Measurements from ENCODE around the gene YAE1. TPM values are rescaled to one million over a fixed set of nuclear protein-coding genes. Genes with fewer than 3 reads are reported as not detected.
"Not testable (repeated sequence)": the region's sequence is repeated elsewhere in the genome, so short reads cannot be mapped to it uniquely, and the experiment has no call there.

The YAE1 gene, protein sequence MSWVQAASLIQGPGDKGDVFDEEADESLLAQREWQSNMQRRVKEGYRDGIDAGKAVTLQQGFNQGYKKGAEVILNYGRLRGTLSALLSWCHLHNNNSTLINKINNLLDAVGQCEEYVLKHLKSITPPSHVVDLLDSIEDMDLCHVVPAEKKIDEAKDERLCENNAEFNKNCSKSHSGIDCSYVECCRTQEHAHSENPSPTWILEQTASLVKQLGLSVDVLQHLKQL
- 16.6 TPM for polyA plus RNA-seq (2013, experiment 1 of 2; ENCODE audit: insufficient read length)
- polyA plus RNA-seq (2013, experiment 2 of 2; ENCODE audit: insufficient read length), result 15.3 TPM

DNA sequence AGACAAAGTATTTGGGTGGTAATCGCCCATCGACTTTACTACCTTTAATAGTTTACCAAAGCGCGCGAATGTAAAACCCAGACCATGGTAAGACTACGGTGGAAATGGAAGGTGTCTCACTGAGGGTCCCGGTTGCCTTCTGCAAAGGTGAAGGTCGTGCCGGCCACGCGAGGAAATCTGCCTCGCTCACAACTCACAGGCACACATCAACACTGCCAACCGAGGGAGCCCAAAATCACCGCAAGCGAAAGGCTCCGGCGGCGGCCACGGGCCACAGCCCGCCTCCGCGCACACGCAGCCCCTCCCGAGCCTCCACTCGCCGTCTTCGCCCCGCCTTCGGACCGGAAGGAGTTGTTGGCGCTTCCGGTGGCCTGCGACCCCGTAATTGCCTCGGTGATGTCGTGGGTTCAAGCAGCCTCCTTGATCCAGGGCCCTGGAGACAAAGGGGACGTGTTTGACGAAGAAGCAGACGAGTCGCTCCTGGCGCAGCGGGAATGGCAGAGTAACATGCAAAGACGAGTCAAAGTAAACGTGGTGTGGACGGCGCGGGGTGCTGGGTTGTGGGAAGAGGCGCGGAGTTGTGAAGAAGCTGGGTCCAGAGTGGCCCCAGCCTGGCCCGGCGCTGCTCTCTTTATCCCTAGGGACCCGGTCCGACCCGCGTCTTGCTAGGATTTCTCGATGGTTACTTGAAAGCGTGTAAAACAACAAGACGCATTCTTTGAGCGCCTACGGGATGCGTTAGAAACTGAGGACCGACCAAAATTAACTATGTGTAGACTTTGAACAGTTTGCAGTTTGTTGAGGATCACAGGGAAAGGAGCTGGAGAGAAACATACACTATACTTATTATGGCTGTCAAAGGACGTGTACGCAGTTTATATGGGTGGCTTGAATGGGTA is at the start of gene YAE1:
TSS of gene YAE1 (plus strand) at position 382 of the 899 bp plus-strand sequence. CDS start at position 397, 15 bp downstream.
- peak; percentile 80 for DNase-seq

DNA sequence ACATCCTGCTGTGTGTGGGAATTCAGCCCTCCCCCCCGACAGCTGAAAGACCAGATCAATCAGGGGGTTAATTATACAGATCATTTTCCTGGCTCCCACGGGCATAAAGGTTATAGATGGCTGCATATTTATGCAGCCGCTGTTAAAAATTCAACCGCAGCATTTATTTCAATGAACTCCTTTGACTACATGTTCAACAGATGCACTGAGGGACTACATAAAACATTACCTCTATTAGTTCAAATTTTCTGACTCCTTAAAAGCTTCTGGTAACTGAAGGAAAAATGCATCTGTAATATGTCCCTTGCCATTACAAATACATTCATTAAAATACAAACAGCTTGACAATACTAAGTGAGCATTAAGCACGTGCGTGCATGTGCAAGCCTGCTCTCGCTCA is 49.7 kb upstream of the YAE1 start:
- DNase-seq, result no peak

DNA sequence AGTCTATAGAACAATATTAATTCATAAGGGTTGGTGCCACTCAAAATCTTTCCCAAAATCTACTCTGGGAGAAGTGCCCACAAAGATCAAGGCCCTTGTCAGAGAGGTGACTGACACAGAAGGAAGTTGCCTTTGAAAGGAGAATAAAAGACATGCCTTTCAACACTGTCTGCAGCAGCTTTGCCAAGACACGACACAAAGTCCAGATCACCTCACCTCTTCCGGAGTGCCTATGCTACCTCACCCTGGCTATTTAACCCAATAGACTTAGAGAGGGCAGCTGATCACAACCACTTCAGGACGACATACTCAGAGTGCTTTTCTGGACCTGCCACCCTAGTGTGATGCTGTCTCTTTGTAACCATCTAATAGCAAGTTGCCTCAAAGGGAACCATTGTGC is 49.0 kb upstream of the YAE1 start:
- DNase-seq, result no peak

DNA sequence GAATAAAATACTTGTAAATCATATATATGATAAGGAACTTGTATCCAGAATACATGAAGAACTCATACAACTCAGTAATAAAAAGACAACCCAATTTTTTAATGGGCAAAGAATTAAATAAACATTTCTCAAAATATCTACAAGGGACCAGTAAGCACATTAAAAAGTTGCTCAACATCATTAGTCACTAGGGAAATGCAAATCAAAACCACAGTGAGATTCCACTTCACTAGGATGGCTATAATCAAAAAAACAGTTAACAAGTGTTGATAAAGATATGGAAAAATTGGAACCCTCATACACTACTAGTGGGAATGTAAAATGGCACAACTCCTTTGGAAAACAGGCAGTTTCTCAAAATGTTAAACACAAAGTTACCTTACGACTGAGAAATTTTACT is 40.3 kb upstream of the YAE1 start:
- no peak for DNase-seq

DNA sequence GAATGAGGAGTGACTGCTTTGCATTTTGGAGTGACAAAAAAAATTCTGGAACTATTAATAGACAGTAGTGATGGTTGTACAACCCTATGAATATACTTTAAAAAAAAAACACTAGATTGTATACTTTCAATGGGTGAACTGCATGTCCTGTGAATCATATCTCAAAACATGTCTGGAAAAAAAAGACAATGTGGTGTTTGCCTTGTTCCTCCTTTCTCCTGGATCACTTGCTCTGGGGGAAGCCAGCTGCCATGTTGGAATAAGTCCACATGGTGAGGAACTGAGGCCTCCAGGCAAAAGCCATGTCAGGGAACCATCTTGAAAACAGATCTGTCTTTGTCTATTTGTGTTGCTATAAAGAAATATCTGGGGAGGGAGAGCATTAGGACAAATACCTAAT is 39.5 kb upstream of the YAE1 start:
- DNase-seq, result peak; percentile 57

DNA sequence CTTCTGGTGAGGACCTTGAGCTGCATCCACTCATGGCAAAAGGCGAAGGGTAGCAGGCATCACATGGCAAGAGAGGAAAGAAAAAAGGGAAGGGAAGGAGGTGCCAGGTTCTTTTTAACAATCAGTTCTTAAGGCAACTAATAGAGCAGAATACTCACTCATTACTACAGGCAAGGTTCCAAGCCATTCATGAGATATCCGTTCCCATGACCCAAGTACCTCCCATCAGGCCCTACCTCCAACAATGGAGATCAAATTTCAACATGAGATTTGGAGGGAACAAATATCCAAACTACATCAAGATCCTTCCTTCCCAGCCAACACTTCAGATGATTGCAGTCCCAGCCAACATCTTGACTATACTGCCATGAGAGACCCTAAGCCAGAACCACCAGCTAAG is 38.9 kb upstream of the YAE1 start:
- DNase-seq, result no peak

DNA sequence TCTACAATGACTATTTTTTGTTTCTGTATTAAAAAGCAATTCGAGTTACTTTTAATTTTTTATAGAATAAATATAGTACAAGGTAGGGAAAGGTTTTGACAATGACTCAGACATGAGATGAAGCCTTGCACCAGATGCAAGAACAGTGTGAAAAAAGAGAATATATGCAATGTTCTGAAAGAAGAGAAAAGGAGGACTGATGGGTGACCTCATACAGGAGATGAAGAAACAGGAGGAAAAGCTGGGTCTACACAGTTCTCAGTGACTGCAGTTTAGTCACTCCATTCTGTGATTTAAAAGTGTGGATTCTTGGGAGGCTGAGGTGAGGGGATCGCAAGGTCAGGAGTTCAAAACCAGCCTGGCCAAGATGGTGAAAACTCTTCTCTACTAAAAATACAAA is 38.3 kb upstream of the YAE1 start:
- peak; percentile 20 for DNase-seq

DNA sequence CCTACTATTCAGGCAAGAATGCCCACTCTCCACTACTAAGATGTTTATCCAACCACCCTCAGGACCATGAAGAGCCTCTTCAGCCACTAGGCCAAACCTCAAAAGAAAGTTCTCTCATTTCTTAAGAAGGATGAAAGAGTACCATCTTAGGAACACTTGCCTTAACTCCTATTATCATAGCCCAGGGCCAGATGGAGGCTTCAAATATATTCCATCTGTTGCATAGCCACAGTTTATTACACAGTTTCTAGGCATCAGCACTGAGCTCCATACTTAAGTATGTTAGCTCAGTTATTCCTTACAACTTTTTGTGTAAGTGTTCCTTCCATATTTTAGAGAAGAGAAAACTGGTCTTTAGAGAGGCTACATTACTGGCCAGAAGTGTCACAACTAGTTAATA is 37.4 kb upstream of the YAE1 start:
- DNase-seq, result no peak

DNA sequence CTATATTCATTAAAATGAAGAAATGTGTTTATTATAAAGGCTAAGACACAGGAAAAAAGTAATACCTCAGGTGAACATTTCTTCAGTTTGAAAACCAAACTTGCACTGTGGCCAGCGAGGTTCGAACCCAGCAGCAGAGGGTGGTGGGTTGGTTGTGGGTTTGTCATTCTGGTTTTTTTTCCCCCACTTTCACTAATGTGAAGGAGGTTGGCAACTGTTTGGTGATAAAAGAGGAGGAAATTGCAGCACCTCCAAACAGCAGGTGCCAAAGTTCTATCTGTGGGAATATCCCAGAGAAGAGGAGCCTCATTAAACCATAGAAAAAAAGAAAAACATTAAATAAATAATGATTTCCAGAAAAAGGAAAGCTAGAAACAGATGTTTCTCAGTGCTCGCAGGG is 36.6 kb upstream of the YAE1 start:
- no peak for DNase-seq

DNA sequence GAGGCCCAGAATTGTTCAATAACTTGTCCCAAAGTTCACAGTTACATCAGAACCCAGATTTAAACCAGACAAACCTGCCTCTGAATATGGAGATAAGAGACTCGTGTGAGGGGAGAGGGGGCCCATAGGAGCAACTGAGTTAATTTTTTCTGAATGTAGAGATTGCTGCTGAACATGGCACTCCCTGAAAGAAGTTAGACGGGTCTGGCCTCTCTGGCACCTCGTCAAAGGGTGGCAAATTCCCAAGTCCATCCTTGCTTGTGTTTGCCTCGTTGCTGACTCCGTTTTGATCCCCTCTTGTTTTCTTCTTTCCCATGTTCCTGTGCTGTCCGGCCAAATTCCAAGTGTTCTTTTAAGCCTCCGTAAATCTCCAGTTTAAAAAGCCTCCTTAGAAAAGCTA is 35.2 kb upstream of the YAE1 start:
- DNase-seq, result no peak

DNA sequence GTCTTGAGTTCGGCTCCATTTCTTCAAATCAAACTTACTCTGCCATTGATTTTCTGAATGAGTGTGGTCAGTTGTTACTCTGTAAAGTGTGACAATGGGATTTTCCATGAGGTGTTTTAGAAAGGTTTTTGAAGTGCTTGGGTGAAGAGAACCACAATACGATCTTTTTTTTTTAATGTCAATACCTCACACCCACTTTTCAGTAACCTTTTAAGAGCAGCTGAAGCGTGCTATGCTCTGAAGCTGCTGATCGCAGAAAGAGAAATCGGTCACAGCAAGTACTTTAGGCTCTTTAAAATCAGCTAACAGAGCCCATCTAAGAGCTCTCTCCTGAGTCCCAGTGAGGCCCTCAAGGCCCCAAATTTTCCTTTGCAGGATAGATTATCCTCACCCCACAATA is 34.4 kb upstream of the YAE1 start:
- no peak for DNase-seq

DNA sequence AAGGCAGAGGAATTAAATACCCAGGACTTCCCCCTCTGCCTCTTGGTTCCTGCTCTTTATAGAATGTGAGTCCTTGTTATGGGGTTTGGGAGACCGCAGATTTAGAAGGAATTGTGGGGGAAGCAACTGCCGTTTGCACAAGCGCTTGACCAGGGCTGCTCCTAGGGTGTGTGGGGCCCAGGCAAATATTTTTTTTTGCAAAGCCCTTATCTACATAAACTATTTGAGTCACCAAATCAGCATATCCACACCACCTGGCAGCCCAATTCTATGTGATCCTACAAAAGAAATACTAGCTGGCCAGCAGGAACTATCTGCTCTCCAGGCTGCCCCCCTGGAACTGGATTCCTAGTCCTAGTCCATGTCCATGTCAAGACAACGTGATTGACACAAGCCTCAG is 33.4 kb upstream of the YAE1 start:
- no peak for DNase-seq

DNA sequence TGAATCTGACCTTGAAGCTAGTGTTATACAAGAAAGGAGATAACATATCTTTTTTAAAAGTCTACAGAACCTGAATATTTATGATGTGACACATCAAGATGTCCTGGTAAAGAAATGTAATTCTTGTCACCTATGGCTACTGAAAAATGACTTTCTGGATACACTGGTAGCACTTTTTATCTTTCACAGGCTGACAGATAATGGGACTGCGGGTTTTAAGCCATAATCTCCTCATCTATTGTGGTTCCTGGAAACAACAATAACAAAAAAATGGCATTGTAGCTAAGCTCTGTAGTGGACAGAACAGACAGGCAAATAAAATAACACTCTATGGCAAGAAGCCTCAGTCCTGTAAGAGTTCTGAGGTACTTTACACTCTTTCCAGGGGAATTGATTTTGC is 31.6 kb upstream of the YAE1 start:
- no peak for DNase-seq

DNA sequence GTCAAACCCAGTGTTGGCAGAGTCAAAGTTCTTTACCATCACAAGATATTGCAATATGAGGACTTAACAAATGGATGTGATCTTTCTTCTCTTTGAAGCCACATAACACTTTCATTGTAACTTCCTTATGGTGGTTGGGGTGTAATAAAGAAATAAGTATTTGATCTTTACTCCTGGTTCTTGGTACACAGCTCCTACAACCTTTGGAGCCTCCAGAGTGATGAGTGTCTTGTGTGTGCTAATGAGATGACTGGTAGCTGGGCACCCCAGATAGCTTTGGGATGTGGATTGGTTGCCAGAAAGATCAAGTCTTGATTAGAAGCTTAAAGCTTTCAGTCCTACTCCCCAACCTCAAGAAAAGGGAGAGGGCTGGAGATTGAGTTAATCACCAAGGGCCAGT is 31.1 kb upstream of the YAE1 start:
- DNase-seq, result no peak

DNA sequence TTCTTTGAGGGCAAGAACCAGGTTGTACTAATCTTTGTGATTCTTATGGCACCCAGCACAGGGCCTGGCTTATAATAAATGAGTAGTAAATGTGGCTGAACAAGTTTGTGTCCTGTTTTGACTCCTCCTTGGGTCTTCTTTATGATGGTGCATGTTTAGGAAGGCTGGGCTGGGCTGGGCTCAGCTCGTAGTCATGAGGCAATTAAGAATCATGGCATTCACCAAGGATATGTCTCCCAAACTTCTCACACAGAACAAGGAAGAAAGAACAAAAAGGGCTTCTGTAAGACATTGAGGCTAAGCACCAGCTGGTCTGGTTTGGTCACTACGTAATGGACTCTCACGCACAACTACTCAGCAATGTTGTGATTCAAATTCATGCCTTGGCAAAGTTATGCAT is 30.5 kb upstream of the YAE1 start:
- no peak for DNase-seq

DNA sequence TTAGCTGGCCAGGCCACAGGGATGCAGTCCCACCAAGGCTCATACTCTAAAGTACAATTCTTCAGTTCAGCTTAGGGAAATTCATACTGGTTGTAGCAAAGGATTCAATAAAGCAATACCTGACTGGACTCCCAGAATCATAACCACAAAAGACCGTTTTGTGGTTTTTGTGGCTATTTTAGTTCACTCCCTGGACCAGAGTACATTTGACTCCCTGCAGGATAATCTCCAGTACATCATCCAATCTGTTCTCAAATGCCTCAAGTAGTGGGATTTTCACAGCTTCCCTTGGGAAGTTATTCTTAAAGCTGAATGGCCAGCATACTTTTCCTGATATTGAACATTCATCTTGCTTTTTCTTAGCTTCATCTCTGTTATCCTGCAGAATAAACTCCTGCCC is 29.3 kb upstream of the YAE1 start:
- DNase-seq, result no peak

DNA sequence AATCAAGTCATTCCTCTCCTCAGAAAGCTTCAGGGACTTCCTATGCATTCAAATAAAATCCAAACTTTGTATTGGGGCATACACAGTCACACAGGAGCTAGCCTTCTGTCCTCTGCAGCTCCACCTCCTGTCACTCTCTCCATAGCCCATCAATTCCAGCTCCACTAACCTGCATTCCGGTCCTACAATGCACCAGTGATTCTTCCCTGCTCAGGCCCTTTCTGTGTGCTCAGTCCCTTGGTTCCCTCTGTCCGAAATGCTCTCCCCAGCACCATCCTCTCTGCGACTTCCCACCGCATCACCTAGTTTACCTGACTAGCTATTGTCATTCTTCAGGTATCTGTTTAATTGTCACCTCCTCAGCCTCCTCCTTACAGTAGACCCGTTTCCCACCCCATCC is 26.4 kb upstream of the YAE1 start:
- no peak for DNase-seq

DNA sequence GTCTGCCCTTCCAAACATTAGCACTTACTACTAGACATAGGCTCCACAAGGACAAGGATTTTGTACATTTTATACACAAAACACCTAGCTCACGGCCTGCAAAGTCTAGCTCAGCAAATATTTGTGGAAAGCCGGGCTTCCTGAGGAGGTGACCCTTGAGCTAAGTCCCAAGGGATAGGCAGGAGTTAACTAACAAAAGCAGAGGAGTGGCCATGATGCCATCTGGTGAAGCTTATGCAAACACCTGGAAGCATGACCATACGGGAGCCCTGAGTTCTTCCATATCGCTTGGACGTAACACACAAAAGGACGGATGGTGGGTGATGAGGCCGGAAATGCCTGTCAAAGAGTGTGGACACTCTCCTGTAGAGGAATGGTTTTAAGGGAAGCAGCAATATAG is 25.9 kb upstream of the YAE1 start:
- no peak for DNase-seq

DNA sequence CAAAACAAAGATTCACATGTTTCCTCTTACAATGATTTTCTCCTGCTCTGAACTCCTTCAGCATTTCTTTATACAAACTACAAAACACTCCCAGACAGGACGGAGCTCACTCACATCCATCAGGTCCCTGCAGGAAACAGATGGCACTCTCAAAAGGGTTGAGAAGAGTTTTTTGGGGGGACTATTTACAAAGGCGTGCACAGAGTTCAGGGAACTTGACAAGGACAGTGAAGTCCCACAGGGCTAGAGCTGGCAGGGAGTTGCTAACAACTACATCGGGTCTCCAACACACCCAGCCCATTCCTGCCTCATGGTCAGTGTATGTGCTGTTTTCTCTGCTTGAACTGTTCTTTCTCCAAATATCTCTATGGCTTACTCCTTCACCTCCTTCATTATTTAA is 24.7 kb upstream of the YAE1 start:
- no peak for DNase-seq

DNA sequence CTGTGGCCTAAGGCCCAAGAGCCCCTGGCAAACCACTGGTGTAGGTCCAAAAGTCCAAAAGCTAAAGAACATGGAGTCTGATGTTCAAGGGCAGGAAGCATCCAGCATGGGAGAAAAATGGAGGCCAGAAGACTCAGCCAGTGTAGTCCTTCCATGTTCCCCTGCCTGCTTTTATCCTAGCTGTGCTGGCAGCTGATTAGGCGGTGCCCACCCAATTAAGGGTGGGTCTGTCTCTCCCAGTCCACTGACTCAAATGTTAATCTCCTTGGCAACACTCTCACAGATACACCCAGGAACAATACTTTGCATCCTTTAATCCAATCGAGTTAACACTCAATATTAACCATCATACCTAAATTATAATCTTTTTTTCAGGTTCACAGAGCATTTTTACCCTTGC is 21.4 kb upstream of the YAE1 start:
- not testable (repeated sequence) for DNase-seq

DNA sequence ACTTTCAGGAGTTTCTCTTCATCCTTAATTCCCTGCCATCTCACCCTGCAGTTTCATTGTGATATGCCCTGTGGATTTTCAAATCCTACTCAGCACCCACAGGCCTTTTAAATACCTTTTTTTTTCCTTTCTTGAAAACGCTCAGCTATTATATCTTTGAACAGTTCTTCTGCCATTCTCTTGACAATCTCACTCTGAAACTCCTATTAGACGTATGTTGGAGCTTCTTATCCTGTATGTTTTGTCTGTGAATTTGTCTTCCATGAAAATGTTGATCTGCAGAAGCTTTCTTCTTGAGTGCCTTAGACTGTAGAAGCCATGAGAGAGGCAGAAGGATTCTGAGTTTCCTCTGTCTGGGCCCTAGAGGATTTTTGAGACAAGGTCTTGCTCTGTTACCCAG is 18.9 kb upstream of the YAE1 start:
- DNase-seq, result no peak

DNA sequence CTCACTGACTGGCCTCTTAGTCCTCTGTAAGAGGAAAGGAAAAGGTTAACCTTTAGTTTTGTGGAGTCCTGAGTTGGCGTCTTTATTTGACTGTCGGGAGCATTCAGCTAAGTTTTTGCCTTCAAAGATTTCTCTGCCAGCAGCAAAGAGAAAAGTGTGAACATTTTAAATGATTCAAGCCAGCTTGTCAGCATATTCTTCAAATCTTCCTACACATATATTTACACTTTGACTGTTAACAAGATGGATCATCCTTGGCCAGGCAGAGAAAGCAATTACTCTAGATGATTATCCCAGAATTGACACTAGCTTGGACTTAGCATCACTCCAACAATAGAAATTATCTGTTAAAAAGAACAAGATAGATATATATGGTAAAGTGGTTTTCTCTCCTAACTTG is 15.8 kb upstream of the YAE1 start:
- no peak for DNase-seq

DNA sequence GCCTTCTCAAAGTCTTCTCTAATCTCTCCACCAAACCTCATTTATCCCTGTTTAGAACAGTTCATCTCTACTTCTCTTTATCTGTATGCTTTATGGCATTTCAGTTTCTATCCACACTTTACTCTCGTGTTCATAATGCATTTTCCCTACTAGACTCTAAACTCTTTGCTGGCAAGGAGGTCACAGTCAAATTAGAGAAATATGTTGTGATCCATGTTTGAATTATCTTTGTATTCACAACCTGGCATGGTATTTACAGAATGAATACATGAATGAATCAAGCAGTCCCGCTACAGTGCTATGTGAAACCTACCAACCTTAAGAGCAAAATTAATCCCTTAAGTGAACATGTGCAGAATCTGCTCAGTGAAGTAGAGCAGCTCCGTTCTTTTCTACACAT is 12.8 kb upstream of the YAE1 start:
- no peak for DNase-seq

DNA sequence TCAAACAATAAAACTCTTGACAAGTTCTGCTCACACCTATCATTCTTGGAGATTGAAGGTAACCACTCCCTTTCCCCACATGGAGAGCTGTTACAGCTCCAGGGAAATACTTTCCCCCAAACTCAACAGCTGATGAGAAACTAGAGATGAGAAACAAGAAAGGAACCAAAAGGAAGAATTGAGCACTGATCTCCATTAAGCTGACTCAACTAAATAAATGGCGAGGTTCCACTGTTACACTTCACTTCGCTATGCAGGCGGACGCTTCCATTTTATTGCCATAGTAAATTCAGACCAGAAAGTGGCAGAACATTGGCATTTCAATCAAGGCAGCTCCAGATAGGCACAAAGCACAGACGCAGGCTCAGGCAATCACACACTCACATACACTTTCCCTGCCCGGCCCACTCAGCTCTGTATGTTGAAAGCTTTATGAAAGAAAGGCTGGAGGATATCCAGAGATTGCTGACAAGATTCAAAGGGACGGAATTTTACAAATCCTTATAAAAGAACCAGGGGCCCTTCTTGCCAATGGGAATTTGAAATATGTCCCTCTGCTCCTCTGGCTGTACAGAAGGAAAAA is 11.5 kb upstream of the YAE1 start:
- peak; percentile 30 for DNase-seq
